GM12865 (cell line): ENCODE measurements around the gene HVCN1.

ENCODE experiments used
- DNase-seq: peaks from one replicate; pipeline ENCODE4 v3.0.0; 2010; ENCODE audit warnings: low read depth
- H3K4me3 ChIP-seq: 2 replicates; pipeline ENCODE4 v1.5.1; 2011; ENCODE audit warnings: mild to moderate bottlenecking, low read depth, low read length, control low read depth
- CTCF ChIP-seq: IDR thresholded peaks from 2 replicates; pipeline ENCODE4 v1.5.1; 2011; ENCODE audit warnings: low read length, control low read depth, low read depth, inconsistent platforms; ENCODE audit not compliant: insufficient read depth; ENCODE audit errors: missing control alignments

The HVCN1 gene

GRCh38 chr12:110622582-110622981 is 66.3 kb downstream of the HVCN1 start:
- TF ChIP-seq CTCF: no peak
- no peak for DNase-seq
- no peak overlapping the region for H3K4me3 ChIP-seq

GRCh38 chr12:110619534-110619953 is 69.4 kb downstream of the HVCN1 start:
- H3K4me3 ChIP-seq: peak overlapping the region; percentile 60
- DNase-seq: peak; percentile 86
- TF ChIP-seq CTCF: peak; percentile 30

GRCh38 chr12:110616471-110617115 is 72.3 kb downstream of the HVCN1 start:
- no peak overlapping the region for H3K4me3 ChIP-seq
- DNase-seq: no peak
- TF ChIP-seq CTCF: no peak

GRCh38 chr12:110615171-110615570 is 73.7 kb downstream of the HVCN1 start:
- no peak for TF ChIP-seq CTCF

GRCh38 chr12:110613771-110614684 is 74.9 kb downstream of the HVCN1 start, which contains the start of gene TCTN1:
Gene TCTN1 (plus strand): TSS chr12:110614129. CDS start chr12:110614183, 54 bp downstream.
- H3K4me3 ChIP-seq: peak within 1 kb of the TSS; percentile 76
- no peak for TF ChIP-seq CTCF
- peak; percentile 97 for DNase-seq

More at GRCh38 chr12:110615171-110615570, 73.7 kb downstream of the HVCN1 start:
- peak; percentile 58 for DNase-seq
- H3K4me3 ChIP-seq: peak overlapping the region; percentile 76

GRCh38 chr12:110613071-110613770 is 75.7 kb downstream of the HVCN1 start:
- DNase-seq: no peak
- no peak for TF ChIP-seq CTCF
- H3K4me3 ChIP-seq: peak overlapping the region; percentile 76
